GM19468 (cell line): Measurements from ENCODE around the gene HSF5.

Experiments
- ATAC-seq: cut with Tn5 transposase; IDR thresholded peaks from one replicate; pipeline ENCODE4 v1.9.1; 2021; ENCODE audit warnings: mild to moderate bottlenecking, moderate library complexity, moderate number of reproducible peaks; ENCODE audit not compliant: unreplicated experiment; ENCODE audit errors: extremely low read depth

The HSF5 gene

GRCh38 chr17:58487589-58488427 lies at the start of gene HSF5:
HSF5 (minus strand) TSS chr17:58488408; CDS start chr17:58488274, 134 bp downstream.
- peak; percentile 35 for ATAC-seq

GRCh38 chr17:58537266-58537665 lies 49.1 kb upstream of the HSF5 start:
- no peak for ATAC-seq

GRCh38 chr17:58536542-58536941 lies 48.3 kb upstream of the HSF5 start:
- no peak for ATAC-seq

- no peak for ATAC-seq
These were observed 47.2 kb upstream of the HSF5 start for GRCh38 chr17:58535431-58535830.

- no peak for ATAC-seq
These were observed 46.8 kb upstream of the HSF5 start for GRCh38 chr17:58534901-58535421.

GRCh38 chr17:58534331-58534730 lies 46.1 kb upstream of the HSF5 start:
- ATAC-seq, result no peak

GRCh38 chr17:58533616-58534188 lies 45.5 kb upstream of the HSF5 start:
- ATAC-seq, result no peak

- ATAC-seq, result no peak
These were observed 44.3 kb upstream of the HSF5 start for GRCh38 chr17:58532555-58532951.

- ATAC-seq, result no peak
These were observed 43.7 kb upstream of the HSF5 start for GRCh38 chr17:58531661-58532554.

- no peak for ATAC-seq
These were observed 42.9 kb upstream of the HSF5 start for GRCh38 chr17:58531122-58531521.

- no peak for ATAC-seq
These were observed 42.4 kb upstream of the HSF5 start for GRCh38 chr17:58530655-58531054.

- ATAC-seq, result no peak
These were observed 41.1 kb upstream of the HSF5 start for GRCh38 chr17:58529275-58529674.

GRCh38 chr17:58528443-58528842 lies 40.2 kb upstream of the HSF5 start:
- ATAC-seq, result no peak

GRCh38 chr17:58527949-58528348 lies 39.7 kb upstream of the HSF5 start:
- no peak for ATAC-seq

- no peak for ATAC-seq
These were observed 39.1 kb upstream of the HSF5 start for GRCh38 chr17:58527306-58527705.

GRCh38 chr17:58525239-58525638 lies 37.0 kb upstream of the HSF5 start:
- no peak for ATAC-seq

- no peak for ATAC-seq
These were observed 33.5 kb upstream of the HSF5 start for GRCh38 chr17:58521680-58522079.

GRCh38 chr17:58520843-58521430 lies 32.7 kb upstream of the HSF5 start:
- no peak for ATAC-seq

- ATAC-seq, result peak; percentile 87
These were observed 29.9 kb upstream of the HSF5 start for GRCh38 chr17:58517928-58518609.
